Endothelial cell of umbilical vein (primary cell): Measurements from ENCODE around the gene MYLK2. TPM values are rescaled to one million over a fixed set of nuclear protein-coding genes. Genes with fewer than 3 reads are reported as not detected.

Source experiments
- BruUV-seq: library from RNA; stranded (reverse); fragments of 400-500 nt; replicated peaks from 2 replicates; lab custom pipeline; 2021; lab: Mats Ljungman, UMichigan
- CTCF ChIA-PET: fragments of 300-600, 350-600 bp; sonication (Branson Sonifier 250); formaldehyde crosslinking; loops from one replicate; lab custom pipeline; 2021; ENCODE audit warnings: antibody characterized with exemption, inconsistent platforms; lab: Charles Lee
- POLR2A ChIA-PET: fragments of 300-600, 350-600 bp; sonication (Branson Sonifier 250); formaldehyde crosslinking; loops from one replicate; lab custom pipeline; 2021; ENCODE audit warnings: antibody characterized with exemption, inconsistent platforms; lab: Charles Lee
- DNase-seq: peaks from one replicate; pipeline ENCODE4 v3.0.0-alpha.2; 2011; ENCODE audit warnings: low read depth, low spot score
- FAIRE-seq: peaks from 2 replicates; lab custom pipeline; 2011; peaks lifted over from hg19 to GRCh38; lab: Jason Lieb, UNC
- H2AFZ ChIP-seq: 2 replicates; pipeline ENCODE4 v1.6.0; 2012; ENCODE audit warnings: low read depth, low read length, control low read depth, inconsistent platforms
- H3K27ac ChIP-seq: 2 replicates; pipeline ENCODE4 v1.5.1; 2011; ENCODE audit warnings: low read depth, mild to moderate bottlenecking, control low read depth, low read length, moderate library complexity; ENCODE audit not compliant: insufficient read depth
- H3K27me3 ChIP-seq, 2 experiments: 2 replicates each; pipeline versions ENCODE4 v1.6.0 to v1.6.1; 2011; ENCODE audit warnings: low read length in 2 of 2, mixed read lengths in 1 of 2; ENCODE audit not compliant: control insufficient read depth in 2 of 2, insufficient read depth in 2 of 2
- H3K36me3 ChIP-seq, 2 experiments: 2 replicates in 1 of 2; 3 replicates in 1 of 2; pipeline ENCODE4 v1.5.1; 2011; ENCODE audit warnings: low read length in 2 of 2, mild to moderate bottlenecking in 1 of 2, moderate library complexity in 1 of 2; ENCODE audit not compliant: control insufficient read depth in 2 of 2, insufficient read depth in 2 of 2; ENCODE audit errors: extremely low read depth in 1 of 2
- H3K4me1 ChIP-seq: 3 replicates; pipeline ENCODE4 v1.5.1; 2011; ENCODE audit warnings: mild to moderate bottlenecking, low read length; ENCODE audit not compliant: control insufficient read depth, insufficient read depth; ENCODE audit errors: extremely low read depth
- H3K4me2 ChIP-seq: 2 replicates; pipeline ENCODE4 v1.6.1; 2011; ENCODE audit warnings: low read length, control low read depth, mixed read lengths; ENCODE audit not compliant: insufficient read depth
- H3K4me3 ChIP-seq, 3 experiments: fragments of 200-600 bp in 1 of 3; sonication (generic), shearing (Covaris generic) in 1 of 3; replicated peaks in 1 of 3; 2 replicates each; pipeline ENCODE4 v1.5.1; 2011 to 2016; ENCODE audit warnings: control low read depth in 3 of 3, low read length in 3 of 3, mild to moderate bottlenecking in 2 of 3, inconsistent platforms in 1 of 3, low read depth in 1 of 3, moderate library complexity in 1 of 3; ENCODE audit not compliant: insufficient read depth in 1 of 3
- H3K79me2 ChIP-seq: 2 replicates; pipeline ENCODE4 v1.6.0; 2012; ENCODE audit warnings: low read length, inconsistent platforms; ENCODE audit not compliant: control insufficient read depth, insufficient read depth
- H3K9ac ChIP-seq: replicated peaks from 2 replicates; pipeline ENCODE3; 2011; ENCODE audit warnings: low read length, control low read depth; ENCODE audit not compliant: insufficient read depth; ENCODE audit errors: extremely low read depth
- H3K9me1 ChIP-seq: replicated peaks from 3 replicates; pipeline ENCODE4 v1.6.0; 2011; ENCODE audit warnings: mild to moderate bottlenecking, low read length; ENCODE audit not compliant: control insufficient read depth, insufficient read depth; ENCODE audit errors: extremely low read depth
- H3K9me3 ChIP-seq: replicated peaks from 2 replicates; pipeline ENCODE4 v1.5.1; 2012; ENCODE audit warnings: low read length, inconsistent platforms; ENCODE audit not compliant: control insufficient read depth, insufficient read depth
- H4K20me1 ChIP-seq: replicated peaks from 2 replicates; pipeline ENCODE3; 2011; ENCODE audit warnings: mild to moderate bottlenecking, low read length; ENCODE audit not compliant: control insufficient read depth, insufficient read depth; ENCODE audit errors: extremely low read depth
- EZH2 ChIP-seq: IDR thresholded peaks from 2 replicates; pipeline ENCODE4 v1.6.1; 2012; ENCODE audit warnings: borderline replicate concordance, low read depth, mild to moderate bottlenecking, moderate library complexity, low read length, inconsistent platforms; ENCODE audit not compliant: severe bottlenecking
- FOS ChIP-seq: IDR thresholded peaks from 2 replicates; pipeline ENCODE4 v1.6.1; 2011; ENCODE audit warnings: mild to moderate bottlenecking, low read length, moderate library complexity, borderline replicate concordance; ENCODE audit not compliant: insufficient read depth
- JUN ChIP-seq: IDR thresholded peaks from 2 replicates; pipeline ENCODE4 v1.6.1; 2011; ENCODE audit warnings: borderline replicate concordance, low read depth; ENCODE audit not compliant: insufficient read length, insufficient read depth
- MYC ChIP-seq: IDR thresholded peaks from one replicate; pipeline ENCODE4 v1.6.1; 2011; ENCODE audit warnings: mild to moderate bottlenecking, low read depth, low read length
- POLR2A ChIP-seq: IDR thresholded peaks from 2 replicates; pipeline ENCODE4 v1.6.1; 2012; ENCODE audit warnings: low read depth, mild to moderate bottlenecking, control low read depth, low read length
- POLR2AphosphoS5 ChIP-seq: IDR thresholded peaks from 2 replicates; pipeline ENCODE4 v1.6.1; 2012; ENCODE audit warnings: low read depth, mild to moderate bottlenecking, control low read depth, low read length, moderate library complexity; ENCODE audit not compliant: insufficient read depth
- dilution Hi-C: fragments of 300-500 bp; cut with MboI; formaldehyde crosslinking; loops from one replicate; pipeline ENCODE4 v1.15.0; 2019; ENCODE audit warnings: low sequenced_read_pairs; ENCODE audit not compliant: extremely low pct_ligation_motif_present
- intact Hi-C: fragments of 100-400 bp; cut with micrococcal nuclease; formaldehyde crosslinking; loops from one replicate; pipeline ENCODE4 v1.10.0; 2022
- polyA plus RNA-seq, 4 experiments: library from polyadenylated mRNA; depleted of rRNA in 3 of 4; stranded (reverse) in 3 of 4; unstranded in 1 of 4; fragments of >200 nt; gene quantifications; 2 replicates each; pipeline versions ENCODE4 v1.2.1 to v1.2.3, GENCODE V29; 2011 to 2012; ENCODE audit warnings: missing spikeins in 1 of 4
- total RNA-seq: library from RNA; stranded (reverse); gene quantifications from 2 replicates; pipeline ENCODE4 v1.2.3, GENCODE V29; 2021

The MYLK2 gene
- total and polyA plus RNA-seq, 2 donors (not counting 3 experiments of a cell fraction or from before 2014, with no cell fraction given), result 2.6 to 2.7 TPM

GRCh38 chr20:31788578-31788977 lies 30.6 kb upstream of the MYLK2 start:
- Histone ChIP-seq H3K4me1 (no peaks in the 10 kb centered on the region), H3K9ac (no peak overlapping the region), H3K9me3 (no peaks in the 10 kb centered on the region), H3K4me3 (no peak overlapping the region), H3K36me3 (peaks cover 0 to 15% of the 10 kb centered on the region in 2 experiments), H4K20me1 (no peaks in the 10 kb centered on the region), H3K4me2 (no peak overlapping the region), H3K27ac (no peak overlapping the region), H2AFZ (no peak overlapping the region), H3K9me1 (no peaks in the 10 kb centered on the region), H3K27me3 (no peaks in the 10 kb centered on the region), H3K79me2 (peaks cover 19% of the 10 kb centered on the region)
- dilution Hi-C loops (no loop called here), intact Hi-C loops (no loop called here)
- CTCF ChIA-PET, result no interaction called here
- FAIRE-seq (no peak), DNase-seq (no peak)
- POLR2A ChIA-PET, result no interaction called here
- BruUV-seq, result no TSS peak
- TF ChIP-seq POLR2AphosphoS5, result no peak
- TF ChIP-seq JUN, result no peak
- no peak for TF ChIP-seq MYC

- peaks cover 19% of the 10 kb centered on the region for H3K79me2 ChIP-seq
- peaks cover under 1% of the 10 kb centered on the region for H3K4me1 ChIP-seq
- no peak for DNase-seq
- H3K27me3 ChIP-seq, result no peaks in the 10 kb centered on the region
- no peak overlapping the region for H3K4me2 ChIP-seq
- POLR2A ChIA-PET, result no interaction called here
- no peaks in the 10 kb centered on the region for H3K9me3 ChIP-seq
- no peak overlapping the region for H3K27ac ChIP-seq
- intact Hi-C loops (no loop called here), dilution Hi-C loops (no loop called here)
- H2AFZ ChIP-seq, result no peak overlapping the region
- no peak overlapping the region for H3K4me3 ChIP-seq
- no TSS peak for BruUV-seq
- H4K20me1 ChIP-seq, result no peaks in the 10 kb centered on the region
- CTCF ChIA-PET, result no interaction called here
- no peak for FAIRE-seq
- peaks cover 0 to 16% of the 10 kb centered on the region in 2 experiments for H3K36me3 ChIP-seq
- no peak overlapping the region for H3K9ac ChIP-seq
- TF ChIP-seq JUN (no peak), POLR2A (no peak), FOS (no peak), POLR2AphosphoS5 (no peak), MYC (no peak), EZH2 (no peak)
- no peaks in the 10 kb centered on the region for H3K9me1 ChIP-seq
These were observed 28.8 kb upstream of the MYLK2 start for GRCh38 chr20:31790401-31790800.
